AG10803 (cell line): ENCODE measurements around the gene AGAP1.

ENCODE experiments used
- DNase-seq: peaks from one replicate; pipeline ENCODE4 v3.0.0; 2010; ENCODE audit warnings: low read depth
- H3K4me3 ChIP-seq: 2 replicates; pipeline ENCODE4 v1.5.1; 2011; ENCODE audit warnings: mild to moderate bottlenecking, low read length, control low read depth
- TF ChIP-seq, protein P1 (sequence below): conservative IDR thresholded peaks from 2 replicates; pipeline ENCODE4 v1.5.1; 2011; ENCODE audit warnings: mild to moderate bottlenecking, low read length, control low read depth, inconsistent platforms

The AGAP1 gene

DNA sequence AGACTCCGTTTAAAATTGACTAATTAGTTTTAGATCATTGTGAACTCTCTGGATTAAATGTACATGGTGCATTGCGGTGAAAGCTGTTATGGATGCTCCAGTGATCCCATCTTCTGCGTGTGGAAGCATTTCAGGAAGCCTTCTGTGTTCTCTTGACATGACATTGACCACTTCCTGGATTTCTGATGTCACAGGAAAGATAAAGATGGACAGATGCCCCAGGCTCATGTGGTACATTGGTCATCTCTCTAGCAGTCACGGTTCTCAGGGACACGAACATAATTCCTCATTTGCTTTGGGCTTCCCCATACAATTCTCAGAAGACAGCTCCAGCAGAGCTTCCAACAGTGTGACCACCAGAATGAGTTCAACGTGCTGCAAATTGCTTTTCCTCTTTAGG, 26.9 kb downstream of the AGAP1 start:
- no peak for DNase-seq
- no peak overlapping the region for H3K4me3 ChIP-seq
- TF ChIP-seq, protein P1, sequence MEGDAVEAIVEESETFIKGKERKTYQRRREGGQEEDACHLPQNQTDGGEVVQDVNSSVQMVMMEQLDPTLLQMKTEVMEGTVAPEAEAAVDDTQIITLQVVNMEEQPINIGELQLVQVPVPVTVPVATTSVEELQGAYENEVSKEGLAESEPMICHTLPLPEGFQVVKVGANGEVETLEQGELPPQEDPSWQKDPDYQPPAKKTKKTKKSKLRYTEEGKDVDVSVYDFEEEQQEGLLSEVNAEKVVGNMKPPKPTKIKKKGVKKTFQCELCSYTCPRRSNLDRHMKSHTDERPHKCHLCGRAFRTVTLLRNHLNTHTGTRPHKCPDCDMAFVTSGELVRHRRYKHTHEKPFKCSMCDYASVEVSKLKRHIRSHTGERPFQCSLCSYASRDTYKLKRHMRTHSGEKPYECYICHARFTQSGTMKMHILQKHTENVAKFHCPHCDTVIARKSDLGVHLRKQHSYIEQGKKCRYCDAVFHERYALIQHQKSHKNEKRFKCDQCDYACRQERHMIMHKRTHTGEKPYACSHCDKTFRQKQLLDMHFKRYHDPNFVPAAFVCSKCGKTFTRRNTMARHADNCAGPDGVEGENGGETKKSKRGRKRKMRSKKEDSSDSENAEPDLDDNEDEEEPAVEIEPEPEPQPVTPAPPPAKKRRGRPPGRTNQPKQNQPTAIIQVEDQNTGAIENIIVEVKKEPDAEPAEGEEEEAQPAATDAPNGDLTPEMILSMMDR: no peak

DNA sequence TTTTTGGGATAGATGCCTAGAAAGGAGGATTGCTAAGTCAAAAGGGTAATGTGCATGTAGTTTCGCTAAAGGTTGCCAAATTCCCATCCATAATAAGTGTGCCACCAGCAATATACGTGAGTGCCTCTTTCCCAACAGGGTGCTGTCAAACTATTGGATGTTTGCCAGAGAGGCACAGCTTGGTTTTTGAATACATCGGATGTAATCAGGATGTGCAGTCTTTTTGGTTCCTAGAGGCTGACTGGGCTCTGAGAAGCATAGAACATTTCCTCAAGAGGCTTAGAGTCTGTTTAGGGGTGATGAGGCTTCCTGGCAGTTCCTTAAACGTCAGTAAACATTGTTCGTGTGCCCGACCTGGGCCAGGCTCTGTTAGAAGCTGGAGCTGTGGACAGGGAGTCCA, 28.0 kb downstream of the AGAP1 start:
- peak; percentile 53 for DNase-seq
- H3K4me3 ChIP-seq: no peak overlapping the region
- TF ChIP-seq, protein P1: no peak

DNA sequence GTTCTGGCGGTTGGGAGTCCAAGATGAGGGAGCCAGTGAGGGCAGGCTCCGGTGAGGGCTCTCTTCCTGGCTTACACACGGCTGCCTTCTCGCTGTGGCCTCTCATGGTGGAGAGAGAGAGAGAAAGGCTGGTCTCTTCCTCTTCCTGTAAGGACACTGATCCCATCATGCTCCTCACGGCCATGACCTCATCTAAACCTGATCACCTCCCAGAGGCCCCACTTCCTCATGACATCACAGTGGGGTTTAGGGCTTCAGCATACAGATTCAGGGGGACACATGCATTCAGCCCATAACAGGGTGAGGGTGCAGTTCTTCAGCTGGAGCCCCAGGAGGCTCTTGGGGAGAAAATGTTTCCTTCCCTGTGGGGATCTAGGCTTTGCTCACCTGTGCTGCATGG, 29.2 kb downstream of the AGAP1 start:
- TF ChIP-seq, protein P1: no peak
- H3K4me3 ChIP-seq: no peak overlapping the region
- no peak for DNase-seq

DNA sequence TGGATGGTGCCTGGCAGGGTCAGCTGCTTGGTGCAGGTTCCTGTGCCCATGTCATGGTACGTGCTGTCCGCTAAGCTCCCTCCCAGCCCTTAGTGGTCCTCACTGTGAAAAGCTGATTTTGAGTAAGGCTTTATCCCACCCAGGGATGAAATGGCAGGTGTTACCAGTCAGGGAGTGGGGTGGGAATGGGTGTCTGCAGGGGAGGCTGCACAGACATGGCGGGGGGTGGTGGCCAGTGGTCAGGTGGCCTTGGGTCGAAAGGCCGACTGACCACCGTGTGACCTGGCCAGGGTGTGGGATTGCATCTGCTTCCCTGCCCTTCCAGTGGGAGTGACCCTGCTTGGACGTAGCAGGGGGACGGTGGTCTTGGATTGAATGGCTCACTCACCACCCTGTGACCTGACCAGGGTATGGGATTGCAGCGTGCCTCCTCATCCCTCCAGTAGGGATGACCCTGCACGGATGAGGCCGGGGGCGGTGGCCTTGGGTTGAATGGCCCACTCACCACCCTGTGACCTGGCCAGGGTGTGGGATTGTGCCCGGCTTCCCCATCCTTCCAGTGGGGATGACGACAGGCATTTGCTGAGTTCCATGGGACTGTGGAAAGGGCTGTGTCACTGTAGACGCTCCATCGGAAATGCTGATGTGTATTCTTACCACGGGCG, 29.8 kb downstream of the AGAP1 start:
- no peak for DNase-seq
- TF ChIP-seq, protein P1: no peak
- H3K4me3 ChIP-seq: no peak overlapping the region

DNA sequence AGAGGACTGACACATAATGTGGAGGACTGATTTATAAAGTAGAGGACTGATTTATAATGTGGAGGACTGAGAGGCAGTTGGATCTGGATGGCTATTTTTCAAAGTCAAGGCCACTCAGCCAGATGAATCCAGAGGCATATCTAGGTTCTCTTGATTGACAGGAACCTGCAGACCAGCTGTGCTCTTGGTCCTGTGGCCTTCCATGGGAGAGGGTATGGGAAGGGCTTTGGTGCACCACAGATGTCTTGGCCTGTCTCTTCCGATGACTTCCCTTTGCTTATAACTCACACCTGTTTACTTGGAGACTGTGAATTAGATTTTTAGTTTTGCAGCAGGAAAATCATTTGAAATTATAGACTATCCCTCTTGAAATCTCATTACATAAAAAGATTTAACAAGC, 32.3 kb downstream of the AGAP1 start:
- TF ChIP-seq, protein P1: no peak
- H3K4me3 ChIP-seq: no peak overlapping the region

DNA sequence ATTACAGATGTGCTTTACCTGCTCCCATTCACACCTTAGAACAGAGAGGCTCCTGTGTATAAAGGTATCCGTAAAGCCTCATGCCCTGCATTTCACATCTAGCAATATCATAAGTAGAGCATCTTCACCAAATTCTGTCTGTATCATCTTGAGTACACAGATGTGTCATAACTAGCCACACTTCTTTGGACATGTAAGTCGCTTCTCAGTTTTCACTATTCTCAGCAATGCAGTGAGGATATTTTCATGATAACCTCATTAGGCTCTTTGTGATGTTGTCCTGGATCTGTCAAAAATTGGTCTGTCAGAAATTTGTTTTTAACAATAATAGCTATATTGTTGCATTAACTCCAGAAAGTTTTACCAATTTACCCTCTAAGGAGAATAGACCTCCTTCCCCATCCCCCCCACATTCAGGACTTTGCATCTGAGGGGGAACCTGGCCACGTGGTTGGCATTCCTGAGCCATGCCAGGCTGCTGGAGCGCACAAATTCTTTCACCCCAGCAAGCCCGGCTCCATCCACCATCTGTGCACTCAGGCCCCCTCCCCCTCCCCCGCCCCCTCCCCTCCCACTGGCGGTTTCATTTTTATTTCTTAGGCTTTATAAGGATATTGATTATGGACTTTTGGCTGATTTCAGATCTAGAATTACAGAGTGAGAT, 34.1 kb downstream of the AGAP1 start:
- peak; percentile 7 for DNase-seq
- TF ChIP-seq, protein P1: no peak
- H3K4me3 ChIP-seq: no peak overlapping the region

More for the DNA sequence above, 32.3 kb downstream of the AGAP1 start:
- DNase-seq: no peak

DNA sequence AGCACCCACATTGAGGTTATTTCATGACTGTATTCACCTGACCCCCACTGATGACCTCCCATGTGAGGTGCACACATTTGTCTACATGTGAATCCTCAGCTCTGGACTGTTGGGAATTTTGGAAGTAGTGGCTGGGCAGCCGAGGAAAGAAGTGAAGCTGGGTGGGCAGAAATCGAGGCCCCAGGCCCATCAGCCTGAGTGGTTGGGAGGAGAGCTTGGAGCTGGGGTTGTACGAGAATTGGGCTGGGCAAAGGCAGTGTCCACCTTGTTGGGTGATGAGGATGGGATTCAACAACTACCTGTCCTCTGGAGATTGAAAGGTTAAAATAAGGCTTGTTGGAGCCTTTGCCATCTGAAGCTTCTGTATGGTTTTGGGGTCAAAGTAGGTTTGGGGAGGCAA, 35.8 kb downstream of the AGAP1 start:
- no peak overlapping the region for H3K4me3 ChIP-seq
- TF ChIP-seq, protein P1: no peak
- DNase-seq: no peak
